Measurements from ENCODE around the gene SLC5A6.

- no peak for TF ChIP-seq POLR2A (IDR thresholded peaks at IDR 0.05; ENCODE audit: extremely low read depth, insufficient read length)
- TF ChIP-seq CTCF (IDR thresholded peaks at IDR 0.05; ENCODE audit: low read depth, low read length), result no peak
These were observed 38.7 kb upstream of the SLC5A6 start for GRCh38 chr2:27250652-27251379.

All from NB4 (cell line).